ENCODE results near the gene SCIN.

SCIN gene

DNA sequence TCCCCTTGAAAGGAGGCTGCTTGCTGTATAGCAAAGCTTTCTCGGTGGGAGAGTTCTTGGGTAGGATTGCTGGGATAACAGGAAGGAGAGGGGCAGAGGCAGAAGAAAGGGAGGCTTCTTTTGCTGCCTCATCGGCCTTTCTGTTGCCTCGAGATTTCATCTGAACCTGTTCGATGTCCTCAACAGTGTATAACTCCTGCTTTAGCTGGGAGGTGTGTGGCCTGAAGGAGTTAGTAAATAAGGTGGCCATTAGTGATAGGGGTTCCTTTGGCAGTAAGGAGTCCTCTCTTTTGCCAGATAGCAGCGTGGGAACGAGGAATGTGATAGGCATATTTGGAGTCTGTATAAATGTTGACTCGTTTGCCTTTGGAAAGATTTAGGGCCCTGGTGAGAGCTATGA, 20.0 kb downstream of the SCIN start:
- H3K27me3 ChIP-seq (ENCODE audit: insufficient read depth, low read depth): no peaks in the 10 kb centered on the region
- H3K4me2 ChIP-seq: no peak overlapping the region
- H3K79me2 ChIP-seq (ENCODE audit: insufficient read depth, low read depth): no peaks in the 10 kb centered on the region

DNA sequence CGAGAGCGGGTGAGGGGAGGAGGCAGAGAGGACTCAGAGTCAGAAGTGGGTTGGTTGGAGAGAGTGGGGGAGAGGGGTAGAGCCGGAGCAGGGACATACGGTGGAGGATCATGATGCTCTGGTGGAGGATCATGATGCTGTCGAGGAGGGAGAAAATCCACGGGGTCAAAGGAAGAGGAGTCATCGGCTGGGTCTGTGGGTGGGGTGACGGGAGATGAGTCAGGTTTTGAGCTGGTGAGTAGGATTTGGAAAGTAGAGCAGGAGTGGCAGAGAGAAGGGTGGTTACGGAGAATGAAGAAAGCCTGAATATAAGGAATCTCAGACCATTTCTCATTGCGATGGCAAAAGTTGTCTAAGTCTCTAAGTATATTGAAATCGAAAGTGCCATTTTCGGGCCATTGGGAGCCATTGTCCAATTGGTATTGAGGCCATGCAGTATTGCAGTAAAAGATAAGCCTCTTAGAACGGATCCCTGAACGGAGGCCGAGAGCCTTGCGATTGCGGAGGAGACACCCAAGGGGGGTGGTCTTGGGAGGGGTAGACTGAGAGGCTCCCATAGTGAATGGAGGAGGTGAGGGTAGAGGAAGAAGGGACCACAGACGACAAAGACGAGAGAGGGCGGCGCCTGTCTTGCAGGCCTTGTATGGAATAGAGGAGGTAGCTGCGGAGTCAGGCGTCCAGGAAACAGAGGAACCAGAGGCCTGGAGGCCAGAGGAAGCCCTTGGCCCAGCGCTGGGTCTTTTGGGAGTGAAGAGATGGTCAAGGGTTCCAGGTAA, 23.8 kb downstream of the SCIN start:
- TF ChIP-seq, protein P1, sequence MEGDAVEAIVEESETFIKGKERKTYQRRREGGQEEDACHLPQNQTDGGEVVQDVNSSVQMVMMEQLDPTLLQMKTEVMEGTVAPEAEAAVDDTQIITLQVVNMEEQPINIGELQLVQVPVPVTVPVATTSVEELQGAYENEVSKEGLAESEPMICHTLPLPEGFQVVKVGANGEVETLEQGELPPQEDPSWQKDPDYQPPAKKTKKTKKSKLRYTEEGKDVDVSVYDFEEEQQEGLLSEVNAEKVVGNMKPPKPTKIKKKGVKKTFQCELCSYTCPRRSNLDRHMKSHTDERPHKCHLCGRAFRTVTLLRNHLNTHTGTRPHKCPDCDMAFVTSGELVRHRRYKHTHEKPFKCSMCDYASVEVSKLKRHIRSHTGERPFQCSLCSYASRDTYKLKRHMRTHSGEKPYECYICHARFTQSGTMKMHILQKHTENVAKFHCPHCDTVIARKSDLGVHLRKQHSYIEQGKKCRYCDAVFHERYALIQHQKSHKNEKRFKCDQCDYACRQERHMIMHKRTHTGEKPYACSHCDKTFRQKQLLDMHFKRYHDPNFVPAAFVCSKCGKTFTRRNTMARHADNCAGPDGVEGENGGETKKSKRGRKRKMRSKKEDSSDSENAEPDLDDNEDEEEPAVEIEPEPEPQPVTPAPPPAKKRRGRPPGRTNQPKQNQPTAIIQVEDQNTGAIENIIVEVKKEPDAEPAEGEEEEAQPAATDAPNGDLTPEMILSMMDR (conservative IDR thresholded peaks at IDR 0.05; ENCODE audit: low read depth, low read length): no peak
- Histone ChIP-seq H3K4me3 (IDR thresholded peaks at IDR 0.05; ENCODE audit: insufficient read depth, low read depth, low read length) (no peak overlapping the region), H3K9ac (no peak overlapping the region)

More for the DNA sequence above, 20.0 kb downstream of the SCIN start:
- Histone ChIP-seq H4K20me1 (ENCODE audit: insufficient read depth) (no peaks in the 10 kb centered on the region), H2AFZ (ENCODE audit: low read depth) (no peak overlapping the region), H3K9ac (no peak overlapping the region), H3K4me1 (ENCODE audit: low read depth, poor library complexity, severe bottlenecking) (no peaks in the 10 kb centered on the region), H3K27ac (no peak overlapping the region), H3K36me3 (ENCODE audit: insufficient read depth) (no peaks in the 10 kb centered on the region), H3K4me3 (IDR thresholded peaks at IDR 0.05; ENCODE audit: insufficient read depth, low read depth, low read length) (no peak overlapping the region)
- TF ChIP-seq, protein P1 (conservative IDR thresholded peaks at IDR 0.05; ENCODE audit: low read depth, low read length): no peak

DNA sequence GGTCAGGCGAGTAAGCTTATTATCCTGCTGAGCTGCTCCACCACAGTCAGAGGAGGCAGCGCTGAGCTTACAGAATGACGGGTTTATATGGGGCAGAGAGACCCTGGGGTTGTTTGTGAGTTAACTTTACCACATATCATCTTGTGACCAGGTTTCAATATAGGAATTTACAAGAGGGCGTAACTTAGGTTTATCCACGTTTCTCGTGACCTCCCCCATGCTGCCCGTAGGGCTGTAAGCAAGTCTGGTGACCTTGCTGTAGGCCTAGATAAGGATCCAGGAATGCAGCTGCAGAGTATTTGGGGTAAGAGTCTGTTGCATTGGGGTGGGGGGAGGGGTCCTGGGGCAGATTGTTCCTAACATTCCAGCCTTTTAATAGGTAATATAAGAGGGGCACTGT, 24.6 kb downstream of the SCIN start:
- Histone ChIP-seq H3K27me3 (ENCODE audit: insufficient read depth, low read depth) (no peaks in the 10 kb centered on the region), H4K20me1 (ENCODE audit: insufficient read depth) (no peaks in the 10 kb centered on the region), H3K4me1 (ENCODE audit: low read depth, poor library complexity, severe bottlenecking) (no peaks in the 10 kb centered on the region), H3K27ac (no peak overlapping the region), H2AFZ (ENCODE audit: low read depth) (no peak overlapping the region), H3K9ac (no peak overlapping the region), H3K79me2 (ENCODE audit: insufficient read depth, low read depth) (no peaks in the 10 kb centered on the region), H3K36me3 (ENCODE audit: insufficient read depth) (no peaks in the 10 kb centered on the region), H3K4me3 (IDR thresholded peaks at IDR 0.05; ENCODE audit: insufficient read depth, low read depth, low read length) (no peak overlapping the region), H3K4me2 (no peak overlapping the region)
- TF ChIP-seq, protein P1 (conservative IDR thresholded peaks at IDR 0.05; ENCODE audit: low read depth, low read length): no peak

More for the DNA sequence above, 23.8 kb downstream of the SCIN start:
- no peaks in the 10 kb centered on the region for H3K27me3 ChIP-seq (ENCODE audit: insufficient read depth, low read depth)
- no peaks in the 10 kb centered on the region for H3K79me2 ChIP-seq (ENCODE audit: insufficient read depth, low read depth)
- H2AFZ ChIP-seq (ENCODE audit: low read depth): no peak overlapping the region
- no peak overlapping the region for H3K27ac ChIP-seq
- no peaks in the 10 kb centered on the region for H3K36me3 ChIP-seq (ENCODE audit: insufficient read depth)
- no peak overlapping the region for H3K4me2 ChIP-seq
- H4K20me1 ChIP-seq (ENCODE audit: insufficient read depth): no peaks in the 10 kb centered on the region
- no peaks in the 10 kb centered on the region for H3K4me1 ChIP-seq (ENCODE audit: low read depth, poor library complexity, severe bottlenecking)

DNA sequence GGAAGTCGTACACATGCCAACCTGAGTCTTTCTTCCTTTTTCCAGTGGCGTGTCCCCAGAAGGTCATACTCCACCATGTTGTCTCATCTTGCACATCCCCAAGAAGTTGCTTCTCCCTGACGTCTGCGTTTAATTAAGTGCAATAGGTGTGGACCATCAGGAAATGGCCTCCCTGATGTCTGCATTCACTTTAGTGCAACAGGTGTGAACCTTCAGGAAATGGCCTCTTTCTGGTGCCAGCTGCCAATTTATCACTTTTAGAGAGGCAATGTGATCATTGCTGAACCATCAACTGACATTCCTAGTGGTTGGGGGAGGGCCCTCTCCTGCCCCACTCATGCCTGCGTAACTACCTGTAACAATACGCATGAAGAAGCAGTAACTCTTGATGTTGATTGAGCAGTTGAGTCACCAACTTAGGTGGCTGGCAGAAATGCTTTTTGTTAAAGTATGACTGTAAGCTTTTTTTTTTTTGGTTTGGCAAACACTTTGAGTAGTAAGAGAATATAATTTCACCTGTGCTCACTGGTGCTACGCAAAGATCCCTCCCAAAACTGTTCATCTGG, 25.8 kb downstream of the SCIN start:
- Histone ChIP-seq H4K20me1 (ENCODE audit: insufficient read depth) (no peaks in the 10 kb centered on the region), H3K4me1 (ENCODE audit: low read depth, poor library complexity, severe bottlenecking) (no peaks in the 10 kb centered on the region), H3K27me3 (ENCODE audit: insufficient read depth, low read depth) (no peaks in the 10 kb centered on the region), H2AFZ (ENCODE audit: low read depth) (no peak overlapping the region), H3K4me3 (IDR thresholded peaks at IDR 0.05; ENCODE audit: insufficient read depth, low read depth, low read length) (no peak overlapping the region), H3K9ac (no peak overlapping the region), H3K79me2 (ENCODE audit: insufficient read depth, low read depth) (no peaks in the 10 kb centered on the region), H3K36me3 (ENCODE audit: insufficient read depth) (no peaks in the 10 kb centered on the region), H3K27ac (no peak overlapping the region), H3K4me2 (no peak overlapping the region)
- TF ChIP-seq, protein P1 (conservative IDR thresholded peaks at IDR 0.05; ENCODE audit: low read depth, low read length): no peak
